CD4-positive, alpha-beta T cell treated with Interleukin-4 for 1 hour (primary cell): ENCODE measurements around the gene OSM.

Source experiments
- DNase-seq, 2 donors: peaks; one replicate each; pipeline ENCODE4 v3.0.0-alpha.2; 2020 to 2022

The OSM gene

GRCh38 chr22:30284172-30284571, 17.5 kb upstream of the OSM start:
- no peak for DNase-seq

DNA sequence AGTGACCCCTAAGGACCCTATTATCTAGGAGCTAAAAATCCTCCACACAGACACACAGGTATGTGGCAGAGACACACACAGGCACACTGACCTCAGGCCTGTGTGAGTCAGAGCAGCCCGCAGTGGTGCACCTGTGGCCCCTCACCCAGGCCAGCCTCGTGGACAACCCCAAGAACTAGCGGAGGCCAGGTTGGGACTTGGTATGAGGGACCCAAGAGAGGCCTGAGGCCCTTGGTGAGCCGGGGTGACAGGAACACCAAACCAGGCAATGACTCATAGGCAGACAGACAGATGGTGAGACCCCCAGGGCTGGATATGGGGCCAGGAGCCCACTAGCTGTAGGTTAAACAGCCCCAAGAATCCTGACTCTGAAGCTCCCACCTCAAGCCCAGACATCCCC, 16.7 kb upstream of the OSM start:
- no peak for DNase-seq

DNA sequence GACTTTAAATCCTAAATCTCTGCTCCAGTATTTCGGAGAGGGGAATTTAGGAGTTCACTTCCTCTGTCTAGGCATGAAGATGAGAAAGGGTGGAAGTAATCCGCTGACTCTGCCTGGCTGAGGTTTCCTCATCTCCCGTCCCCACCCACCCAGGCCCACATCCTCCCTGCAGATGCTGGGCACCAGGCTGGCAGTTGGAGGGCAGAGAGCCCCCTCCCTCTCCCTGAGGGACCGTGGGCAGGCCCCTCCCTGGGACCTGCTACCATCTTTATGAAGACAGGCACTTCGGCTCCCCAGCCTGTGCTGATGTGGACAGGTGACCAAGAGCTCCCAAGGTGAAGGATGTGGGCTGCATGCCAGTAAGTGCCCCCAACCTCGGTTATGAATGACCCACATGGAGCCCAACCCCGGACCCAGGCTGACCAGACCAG, 16.0 kb upstream of the OSM start:
- DNase-seq, result no peak

GRCh38 chr22:30280505-30280904, 13.9 kb upstream of the OSM start:
- no peak for DNase-seq

GRCh38 chr22:30279932-30280331, 13.3 kb upstream of the OSM start:
- DNase-seq, result no peak

DNA sequence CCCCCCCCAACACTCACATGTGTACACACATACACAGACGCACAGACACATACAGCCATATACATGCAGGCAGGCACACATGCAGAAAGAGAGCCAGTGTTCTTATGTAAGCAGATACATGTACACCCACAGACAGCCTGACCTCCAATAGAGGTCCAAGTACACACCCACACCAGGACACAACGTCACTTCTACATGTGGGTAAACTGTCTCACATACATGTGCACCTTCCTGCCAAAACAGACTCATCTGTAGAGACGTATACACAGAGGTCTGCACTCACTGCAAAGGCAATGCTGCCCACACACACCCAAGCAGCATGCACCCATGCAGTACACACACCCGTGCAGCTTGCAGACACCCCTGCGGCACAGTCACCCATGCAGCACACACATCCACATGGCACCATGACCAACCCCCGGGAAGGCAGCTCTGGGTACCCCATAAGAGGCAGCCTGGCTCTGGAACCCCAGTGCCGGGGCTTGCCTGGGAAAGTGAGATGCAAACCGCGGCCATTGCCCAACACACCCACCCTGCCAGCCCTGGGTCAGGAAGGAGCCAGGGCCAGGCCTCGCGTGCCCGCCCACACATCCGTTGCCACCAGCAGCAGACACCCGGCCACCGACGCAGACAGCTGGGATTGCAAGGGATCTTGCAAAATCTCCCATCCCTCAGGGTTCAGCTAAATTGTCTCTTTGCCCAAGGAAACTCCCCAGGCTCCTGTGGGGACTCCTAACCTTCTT, 12.6 kb upstream of the OSM start:
- peak in 1 of 2 donors; percentile 45 for DNase-seq

GRCh38 chr22:30277547-30278344, 11.1 kb upstream of the OSM start:
- DNase-seq, result peak in 1 of 2 donors; percentile 32

GRCh38 chr22:30276039-30276438, 9.4 kb upstream of the OSM start:
- DNase-seq, result no peak

GRCh38 chr22:30275625-30276024, 9.0 kb upstream of the OSM start:
- DNase-seq, result peak; percentile 39 to 51

- DNase-seq, result no peak
Observed at GRCh38 chr22:30274437-30274812, 7.8 kb upstream of the OSM start.

DNA sequence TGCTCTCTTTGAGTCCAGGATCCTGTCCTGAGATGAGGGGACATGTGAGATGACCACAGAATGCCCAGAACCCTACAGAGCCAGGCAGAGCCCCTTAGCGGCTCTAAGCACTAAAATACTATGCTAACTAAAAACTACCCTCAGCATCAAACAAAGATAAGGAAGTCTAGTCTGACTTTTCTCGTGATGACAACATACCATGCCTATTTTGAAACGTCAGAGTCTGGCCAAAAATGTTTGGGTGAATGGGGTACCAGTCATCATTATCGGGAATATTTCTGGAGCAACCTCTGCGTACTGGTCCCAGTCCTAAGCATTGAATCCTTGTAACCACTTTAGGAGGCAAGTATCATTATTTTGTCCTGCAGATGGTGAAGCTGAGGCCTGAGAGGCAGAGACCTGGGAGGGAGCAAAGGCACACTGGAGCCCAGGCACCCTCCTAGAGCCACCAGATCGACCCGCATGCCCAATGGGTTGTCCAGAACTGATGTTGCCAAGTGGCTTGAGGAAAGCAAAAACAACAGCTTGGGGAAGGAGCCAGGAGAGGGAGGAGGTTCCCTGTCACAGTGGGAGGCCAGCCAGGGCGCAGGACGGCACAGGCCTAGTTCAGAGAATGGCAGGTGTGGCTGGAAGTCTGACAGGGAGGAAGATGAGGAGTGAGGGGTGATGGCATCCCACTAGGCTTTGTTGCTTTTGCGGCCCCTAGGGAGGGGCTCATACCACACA, 7.2 kb upstream of the OSM start:
- DNase-seq, result no peak

GRCh38 chr22:30272781-30273601, 6.3 kb upstream of the OSM start:
- peak in 1 of 2 donors; percentile 58 for DNase-seq

- DNase-seq, result peak in 1 of 2 donors; percentile 90
Observed at GRCh38 chr22:30270832-30271231, 4.2 kb upstream of the OSM start.

DNA sequence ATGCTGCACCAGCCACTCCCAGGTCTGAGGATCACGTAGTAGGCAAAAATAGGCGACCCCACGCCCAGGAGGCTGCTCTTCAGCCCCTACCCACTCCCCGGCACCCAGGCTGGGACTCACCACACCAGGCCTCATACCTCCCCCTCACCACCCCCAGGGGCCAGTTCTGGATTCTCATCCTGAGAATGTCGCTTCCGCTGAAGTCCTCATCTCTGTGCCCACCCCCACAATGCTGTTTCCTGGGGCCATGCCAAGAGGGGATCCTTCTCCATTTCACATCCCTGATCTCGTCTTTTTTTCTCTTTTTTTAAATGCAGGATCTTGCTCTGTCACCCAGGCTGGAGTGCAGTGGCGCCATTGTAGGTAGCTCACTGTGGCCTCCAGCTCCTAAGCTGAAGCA, 1.7 kb upstream of the OSM start:
- no peak for DNase-seq

GRCh38 chr22:30267382-30268302, 991 bp upstream of the OSM start:
- DNase-seq, result peak; percentile 58 to 71

- peak; percentile 87 to 90 for DNase-seq
Observed at GRCh38 chr22:30265823-30266444, 717 bp downstream of the OSM start.

GRCh38 chr22:30265131-30265720, 1.4 kb downstream of the OSM start:
- no peak for DNase-seq

DNA sequence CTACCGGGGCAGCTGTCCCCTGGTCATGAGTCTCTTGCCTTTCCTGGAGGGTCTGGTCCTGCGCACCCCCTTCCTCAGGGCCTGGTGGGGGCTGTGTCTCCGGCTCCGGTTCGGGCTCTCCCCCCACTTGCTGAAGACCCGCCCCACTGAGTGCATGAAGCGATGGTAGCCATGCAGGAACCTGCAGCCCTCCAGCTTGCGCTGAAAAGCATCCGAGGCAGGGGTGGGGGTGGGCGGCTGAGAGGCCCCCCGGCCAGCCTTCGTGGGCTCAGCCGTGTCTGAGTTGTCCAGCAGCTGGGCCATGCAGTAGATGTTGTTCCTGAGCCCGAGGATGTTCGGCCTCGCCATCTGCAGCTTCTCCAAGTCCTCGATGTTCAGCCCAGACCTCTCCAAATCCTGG, 2.8 kb downstream of the OSM start:
- no peak for DNase-seq

GRCh38 chr22:30262917-30263741, 3.5 kb downstream of the OSM start:
- peak; percentile 79 to 80 for DNase-seq

DNA sequence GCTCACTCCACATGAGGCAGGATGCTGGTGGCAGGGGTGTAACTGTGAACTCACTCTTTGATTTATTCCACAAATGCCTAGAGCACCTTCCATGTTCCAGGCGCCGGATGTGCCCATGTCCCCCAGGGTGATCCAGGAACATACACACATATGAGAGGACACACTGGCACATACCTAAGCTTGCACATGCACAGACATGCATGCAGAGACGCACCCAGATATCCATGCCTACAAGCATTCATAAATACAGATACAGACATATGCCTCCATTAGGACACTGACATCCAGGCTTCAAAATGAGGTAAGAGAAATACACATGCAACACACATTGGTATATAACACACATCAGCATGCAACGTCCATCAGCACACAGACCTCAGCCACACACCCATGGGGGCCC, 4.5 kb downstream of the OSM start:
- DNase-seq, result no peak
